KOPT-K1 (cell line): ENCODE results near the gene ISYNA1.

ENCODE experiments used
- H3K27ac ChIP-seq: fragments of 200-600 bp; sonication (generic); 2 replicates; pipeline ENCODE4 v1.5.1; 2016; ENCODE audit warnings: antibody characterized with exemption, mild to moderate bottlenecking, low read depth, low read length; ENCODE audit not compliant: poor library complexity, severe bottlenecking
- H3K36me3 ChIP-seq: fragments of 200-600 bp; sonication (generic); 2 replicates; pipeline ENCODE4 v1.5.1; 2017; ENCODE audit warnings: antibody characterized with exemption, mild to moderate bottlenecking, low read length, moderate library complexity; ENCODE audit not compliant: insufficient read depth
- H3K9me3 ChIP-seq: fragments of 200-600 bp; sonication (generic); 2 replicates; pipeline ENCODE4 v1.5.1; 2017; ENCODE audit warnings: antibody characterized with exemption, low read length, mild to moderate bottlenecking; ENCODE audit not compliant: insufficient read depth, poor library complexity, severe bottlenecking

The ISYNA1 gene

GRCh38 chr19:18473706-18474087, 35.8 kb upstream of the ISYNA1 start:
- H3K27ac ChIP-seq: no peak overlapping the region
- H3K9me3 ChIP-seq: no peaks in the 10 kb centered on the region
- peaks cover 14% of the 10 kb centered on the region; the same call in 1 of the 2 replicates for H3K36me3 ChIP-seq

- no peaks in the 10 kb centered on the region for H3K9me3 ChIP-seq
- H3K27ac ChIP-seq: no peak overlapping the region
- peaks cover 14% of the 10 kb centered on the region; the same call in 1 of the 2 replicates for H3K36me3 ChIP-seq
Measured at GRCh38 chr19:18473003-18473705, 35.2 kb upstream of the ISYNA1 start.

GRCh38 chr19:18470787-18471186, 32.9 kb upstream of the ISYNA1 start:
- Histone ChIP-seq H3K36me3 (peaks cover 14% of the 10 kb centered on the region; the same call in 1 of the 2 replicates), H3K27ac (no peak overlapping the region), H3K9me3 (no peaks in the 10 kb centered on the region)

GRCh38 chr19:18469069-18469846, 31.3 kb upstream of the ISYNA1 start:
- H3K27ac ChIP-seq: no peak overlapping the region
- H3K9me3 ChIP-seq: no peaks in the 10 kb centered on the region
- H3K36me3 ChIP-seq: peaks cover 26% of the 10 kb centered on the region; the same call in 1 of the 2 replicates

GRCh38 chr19:18468517-18468916, 30.6 kb upstream of the ISYNA1 start:
- no peak overlapping the region for H3K27ac ChIP-seq
- no peaks in the 10 kb centered on the region for H3K9me3 ChIP-seq
- peaks cover 31% of the 10 kb centered on the region; the same call in 1 of the 2 replicates for H3K36me3 ChIP-seq

GRCh38 chr19:18467978-18468377, 30.0 kb upstream of the ISYNA1 start:
- H3K27ac ChIP-seq: no peak overlapping the region
- peaks cover 31% of the 10 kb centered on the region; the same call in 1 of the 2 replicates for H3K36me3 ChIP-seq
- no peaks in the 10 kb centered on the region for H3K9me3 ChIP-seq

- Histone ChIP-seq H3K27ac (no peak overlapping the region), H3K36me3 (peaks cover 46% of the 10 kb centered on the region; the same call in 1 of the 2 replicates), H3K9me3 (no peaks in the 10 kb centered on the region)
Measured at GRCh38 chr19:18466354-18466753, 28.4 kb upstream of the ISYNA1 start.

- H3K36me3 ChIP-seq: peaks cover 46% of the 10 kb centered on the region
Measured at GRCh38 chr19:18465964-18466339, 28.0 kb upstream of the ISYNA1 start.

GRCh38 chr19:18465214-18465963, 27.5 kb upstream of the ISYNA1 start:
- no peaks in the 10 kb centered on the region for H3K9me3 ChIP-seq
- H3K36me3 ChIP-seq: peaks cover 46% of the 10 kb centered on the region
- no peak overlapping the region for H3K27ac ChIP-seq

More at GRCh38 chr19:18465964-18466339, 28.0 kb upstream of the ISYNA1 start:
- Histone ChIP-seq H3K9me3 (no peaks in the 10 kb centered on the region), H3K27ac (no peak overlapping the region)

- Histone ChIP-seq H3K27ac (no peak overlapping the region), H3K9me3 (no peaks in the 10 kb centered on the region), H3K36me3 (peaks cover 51% of the 10 kb centered on the region)
Measured at GRCh38 chr19:18464646-18465045, 26.7 kb upstream of the ISYNA1 start.

- peaks cover 82% of the 10 kb centered on the region for H3K36me3 ChIP-seq
- H3K9me3 ChIP-seq: no peaks in the 10 kb centered on the region
- no peak overlapping the region for H3K27ac ChIP-seq
Measured at GRCh38 chr19:18461471-18461870, 23.5 kb upstream of the ISYNA1 start.

- Histone ChIP-seq H3K36me3 (peaks cover 87% of the 10 kb centered on the region), H3K9me3 (no peaks in the 10 kb centered on the region), H3K27ac (no peak overlapping the region)
Measured at GRCh38 chr19:18460900-18461299, 23.0 kb upstream of the ISYNA1 start.

- Histone ChIP-seq H3K9me3 (no peaks in the 10 kb centered on the region), H3K36me3 (peaks cover 68% of the 10 kb centered on the region), H3K27ac (no peak overlapping the region)
Measured at GRCh38 chr19:18457483-18458331, 19.8 kb upstream of the ISYNA1 start.

GRCh38 chr19:18456974-18457373, 19.0 kb upstream of the ISYNA1 start:
- Histone ChIP-seq H3K36me3 (peaks cover 62% of the 10 kb centered on the region), H3K27ac (no peak overlapping the region), H3K9me3 (no peaks in the 10 kb centered on the region)
